OCI-LY7 (cell line): ENCODE measurements around the gene EEIG1. TPM values are rescaled to one million over a fixed set of nuclear protein-coding genes. Genes with fewer than 3 reads are reported as not detected.
A peak's percentile ranks its signal among the peaks of the same experiment; 100 is the strongest.

Source experiments
- BruUV-seq: library from RNA; stranded (reverse); fragments of 400-500 nt; replicated peaks from 2 replicates; lab custom pipeline; 2021; lab: Mats Ljungman, UMichigan
- CTCF ChIA-PET: fragments of 300-600 bp; sonication (Branson Sonifier 250); formaldehyde crosslinking; loops from one replicate; lab custom pipeline; 2022; ENCODE audit warnings: antibody characterized with exemption; ENCODE audit not compliant: unreplicated experiment; lab: Charles Lee
- POLR2A ChIA-PET: fragments of 300-600 bp; sonication (Branson Sonifier 250); formaldehyde crosslinking; loops from one replicate; lab custom pipeline; 2022; ENCODE audit warnings: antibody characterized with exemption; lab: Charles Lee
- DNase-seq: peaks from one replicate; pipeline ENCODE4 v3.0.0-alpha.2; 2015; ENCODE audit warnings: low spot score
- H2AFZ ChIP-seq: fragments of 200-600 bp; sonication (generic), shearing (Covaris generic); 2 replicates; pipeline ENCODE4 v1.6.1; 2014; ENCODE audit warnings: mild to moderate bottlenecking, antibody characterized with exemption, low read length, moderate library complexity
- H3K27ac ChIP-seq: fragments of 200-600 bp; sonication (generic); 2 replicates; pipeline ENCODE4 v1.5.1; 2014; ENCODE audit warnings: mixed run types, low read depth, mild to moderate bottlenecking, moderate library complexity, low read length, inconsistent platforms; ENCODE audit not compliant: poor library complexity, severe bottlenecking
- H3K36me3 ChIP-seq: fragments of 200-600 bp; sonication (generic); 2 replicates; pipeline ENCODE4 v1.6.1; 2014; ENCODE audit warnings: mild to moderate bottlenecking, antibody characterized with exemption, low read length, moderate library complexity, mixed read lengths; ENCODE audit not compliant: insufficient read depth
- H3K4me1 ChIP-seq: fragments of 200-600 bp; sonication (generic); 2 replicates; pipeline ENCODE4 v1.5.1; 2014; ENCODE audit warnings: mild to moderate bottlenecking, low read length; ENCODE audit not compliant: insufficient read depth, poor library complexity, severe bottlenecking
- H3K4me2 ChIP-seq: fragments of 200-600 bp; sonication (generic); 2 replicates; pipeline ENCODE4 v1.6.1; 2014; ENCODE audit warnings: mild to moderate bottlenecking, low read length
- H3K4me3 ChIP-seq: fragments of 200-600 bp; sonication (generic); 2 replicates; pipeline ENCODE4 v1.5.1; 2014; ENCODE audit warnings: mild to moderate bottlenecking, low read depth, low read length; ENCODE audit not compliant: poor library complexity, severe bottlenecking
- H3K79me2 ChIP-seq: fragments of 200-600 bp; sonication (generic); 2 replicates; pipeline ENCODE4 v1.6.1; 2016; ENCODE audit warnings: low read depth, mild to moderate bottlenecking, low read length, moderate library complexity, mixed read lengths; ENCODE audit not compliant: insufficient read depth
- H3K9me2 ChIP-seq: fragments of 200-600 bp; sonication (generic); 2 replicates; pipeline ENCODE4 v1.6.1; 2016; ENCODE audit warnings: mild to moderate bottlenecking, low read length, mixed read lengths; ENCODE audit not compliant: insufficient read depth
- H3K9me3 ChIP-seq: fragments of 200-600 bp; sonication (generic); 2 replicates; pipeline ENCODE4 v1.6.1; 2014; ENCODE audit warnings: mild to moderate bottlenecking, mixed run types, low read length, mixed read lengths
- H4K20me1 ChIP-seq: fragments of 200-600 bp; sonication (generic); 2 replicates; pipeline ENCODE4 v1.6.1; 2014; ENCODE audit warnings: mild to moderate bottlenecking, antibody characterized with exemption, low read length, moderate library complexity, mixed read lengths; ENCODE audit not compliant: insufficient read depth
- CTCF ChIP-seq: fragments of 200-600 bp; sonication (generic); conservative IDR thresholded peaks from 2 replicates; pipeline ENCODE4 v1.5.1; 2014; ENCODE audit warnings: mild to moderate bottlenecking, antibody characterized with exemption, low read length, moderate library complexity, mixed read lengths
- EZH2phosphoT487 ChIP-seq: fragments of 200-600 bp; sonication (generic); IDR thresholded peaks from 2 replicates; pipeline ENCODE4 v1.6.1; 2018; ENCODE audit warnings: low read depth, borderline replicate concordance, mild to moderate bottlenecking, mixed run types, antibody characterized with exemption, low read length, moderate library complexity, mixed read lengths
- intact Hi-C: fragments of 100-400 bp; cut with micrococcal nuclease; formaldehyde crosslinking; loops from one replicate; pipeline ENCODE4 v1.10.0; 2022; ENCODE audit not compliant: unreplicated experiment
- total RNA-seq, 2 experiments: library from RNA; depleted of rRNA in 1 of 2; stranded (reverse); fragments of >200 nt in 1 of 2; shearing (Covaris generic) in 1 of 2; gene quantifications; 2 replicates each; pipeline ENCODE4 v1.2.3, GENCODE V29; 2014 to 2022

EEIG1 gene
- total RNA-seq, 2 experiments from 2014 or later: 25.8 to 60.1 TPM

GRCh38 chr9:127991757-127992274 is 11.0 kb upstream of the EEIG1 start:
- Histone ChIP-seq H3K79me2 (no peaks in the 10 kb centered on the region), H3K4me2 (peak overlapping the region; percentile 56), H2AFZ (peak overlapping the region; percentile 89; the same call in 1 of the 2 replicates), H3K36me3 (no peaks in the 10 kb centered on the region), H3K4me1 (peaks cover 39% of the 10 kb centered on the region), H3K9me2 (no peaks in the 10 kb centered on the region), H3K4me3 (no peak overlapping the region), H3K27ac (peak overlapping the region; percentile 37), H3K9me3 (no peaks in the 10 kb centered on the region), H4K20me1 (no peaks in the 10 kb centered on the region)
- ChIA-PET CTCF (interaction anchor here (1.0 kb wide), 1 partner anchor 10 kb away, joined by 3 read pairs; no protein-coding TSS in a partner anchor), POLR2A (interaction anchor here (0.6 to 1.5 kb wide), 8 partner anchors 11 to 80 kb away, joined by 3 to 7 read pairs (median 3); partner anchors contain the start of gene ST6GALNAC4)
- no peak for TF ChIP-seq EZH2phosphoT487
- no TSS peak for BruUV-seq
- DNase-seq: no peak
- intact Hi-C loops: no loop called here

- H3K4me1 ChIP-seq: peaks cover 45% of the 10 kb centered on the region
- H3K4me3 ChIP-seq: no peak overlapping the region
- no peaks in the 10 kb centered on the region for H3K9me2 ChIP-seq
- H3K79me2 ChIP-seq: no peaks in the 10 kb centered on the region
- no peaks in the 10 kb centered on the region for H4K20me1 ChIP-seq
- no peaks in the 10 kb centered on the region for H3K36me3 ChIP-seq
- peak overlapping the region; percentile 37 for H3K27ac ChIP-seq
- H3K9me3 ChIP-seq: no peaks in the 10 kb centered on the region
- intact Hi-C loops: no loop called here
- H3K4me2 ChIP-seq: peak overlapping the region; percentile 56
- DNase-seq: no peak
- CTCF ChIA-PET: interaction anchor here (1.0 kb wide), 1 partner anchor 10 kb away, joined by 3 read pairs; no protein-coding TSS in a partner anchor
- POLR2A ChIA-PET: interaction anchor here (0.6 to 1.5 kb wide), 8 partner anchors 11 to 81 kb away, joined by 3 to 7 read pairs (median 3); partner anchors contain the start of gene ST6GALNAC4
- BruUV-seq: no TSS peak
- no peak for TF ChIP-seq EZH2phosphoT487
- TF ChIP-seq CTCF: no peak
- H2AFZ ChIP-seq: peak overlapping the region; percentile 89
Observed at GRCh38 chr9:127991017-127991756, 10.4 kb upstream of the EEIG1 start.

GRCh38 chr9:127990554-127990953 is 9.8 kb upstream of the EEIG1 start:
- DNase-seq: no peak
- H3K79me2 ChIP-seq: no peaks in the 10 kb centered on the region
- TF ChIP-seq EZH2phosphoT487 (no peak), CTCF (no peak)
- H3K4me2 ChIP-seq: peak overlapping the region; percentile 56; the same call in 1 of the 2 replicates
- no TSS peak for BruUV-seq
- POLR2A ChIA-PET: interaction anchor here (1.3 kb wide), 1 partner anchor 34 kb away, joined by 7 read pairs; no protein-coding TSS in a partner anchor
- peak overlapping the region; percentile 37 for H3K27ac ChIP-seq
- peaks cover 50% of the 10 kb centered on the region for H3K4me1 ChIP-seq
- no peaks in the 10 kb centered on the region for H4K20me1 ChIP-seq
- H2AFZ ChIP-seq: peak overlapping the region; percentile 89
- no peak overlapping the region for H3K4me3 ChIP-seq
- H3K36me3 ChIP-seq: no peaks in the 10 kb centered on the region
- no peaks in the 10 kb centered on the region for H3K9me3 ChIP-seq
- H3K9me2 ChIP-seq: no peaks in the 10 kb centered on the region
- CTCF ChIA-PET: no interaction called here
- intact Hi-C loops: no loop called here
